Measurements from ENCODE around the gene SMAD3.

Gene SMAD3

GRCh38 chr15:67110361-67110781 lies 45.0 kb downstream of the SMAD3 start:
- no peaks in the 10 kb centered on the region for H3K36me3 ChIP-seq (ENCODE audit: insufficient read depth, low read length)
- H4K20me1 ChIP-seq (ENCODE audit: insufficient read depth, low read length), result no peaks in the 10 kb centered on the region
- no peak overlapping the region for H3K4me3 ChIP-seq (ENCODE audit: low read depth in 1 of 2, low read length in 2 of 2)
- H3K9me3 ChIP-seq (ENCODE audit: insufficient read depth, low read length, severe bottlenecking), result no peaks in the 10 kb centered on the region
- H3K4me2 ChIP-seq (ENCODE audit: insufficient read depth, low read length), result no peak overlapping the region
- no peaks in the 10 kb centered on the region for H3K79me2 ChIP-seq (ENCODE audit: insufficient read depth, low read length)
- no peak overlapping the region for H3K9ac ChIP-seq (ENCODE audit: low read depth, low read length)
- no peak overlapping the region for H3K27ac ChIP-seq (ENCODE audit: low read length)
- H3K4me1 ChIP-seq (ENCODE audit: insufficient read depth, low read length), result no peaks in the 10 kb centered on the region
- ATAC-seq (ENCODE audit: insufficient read depth, low read depth), result no peak
- no peaks in the 10 kb centered on the region for H3K27me3 ChIP-seq (ENCODE audit: insufficient read depth, low read length, poor library complexity)
- DNase-seq, result no peak
- no peak for TF ChIP-seq CTCF (IDR thresholded peaks at IDR 0.05; ENCODE audit: borderline replicate concordance, extremely low read depth, low read length, poor library complexity, severe bottlenecking)
- TF ChIP-seq EZH2 (IDR thresholded peaks at IDR 0.05; ENCODE audit: borderline replicate concordance, low read depth, low read length, severe bottlenecking), result no peak
- H2AFZ ChIP-seq (ENCODE audit: low read depth, low read length), result no peak overlapping the region

- no peak for ATAC-seq (ENCODE audit: insufficient read depth, low read depth)
- H4K20me1 ChIP-seq (ENCODE audit: insufficient read depth, low read length), result no peaks in the 10 kb centered on the region
- H3K79me2 ChIP-seq (ENCODE audit: insufficient read depth, low read length), result no peaks in the 10 kb centered on the region
- TF ChIP-seq EZH2 (IDR thresholded peaks at IDR 0.05; ENCODE audit: borderline replicate concordance, low read depth, low read length, severe bottlenecking), result no peak
- no peak for TF ChIP-seq CTCF (IDR thresholded peaks at IDR 0.05; ENCODE audit: borderline replicate concordance, extremely low read depth, low read length, poor library complexity, severe bottlenecking)
- no peaks in the 10 kb centered on the region for H3K4me1 ChIP-seq (ENCODE audit: insufficient read depth, low read length)
- H3K36me3 ChIP-seq (ENCODE audit: insufficient read depth, low read length), result no peaks in the 10 kb centered on the region
- H2AFZ ChIP-seq (ENCODE audit: low read depth, low read length), result no peak overlapping the region
- no peaks in the 10 kb centered on the region for H3K9me3 ChIP-seq (ENCODE audit: insufficient read depth, low read length, severe bottlenecking)
- no peaks in the 10 kb centered on the region for H3K27me3 ChIP-seq (ENCODE audit: insufficient read depth, low read length, poor library complexity)
- no peak overlapping the region for H3K9ac ChIP-seq (ENCODE audit: low read depth, low read length)
- DNase-seq, result no peak
- H3K4me3 ChIP-seq (ENCODE audit: low read depth in 1 of 2, low read length in 2 of 2), result no peak overlapping the region
- H3K4me2 ChIP-seq (ENCODE audit: insufficient read depth, low read length), result no peak overlapping the region
- H3K27ac ChIP-seq (ENCODE audit: low read length), result no peak overlapping the region
Measured at GRCh38 chr15:67110958-67111864, 45.8 kb downstream of the SMAD3 start.

GRCh38 chr15:67114046-67114445 lies 48.6 kb downstream of the SMAD3 start:
- H3K4me1 ChIP-seq (ENCODE audit: insufficient read depth, low read length), result no peaks in the 10 kb centered on the region
- TF ChIP-seq CTCF (IDR thresholded peaks at IDR 0.05; ENCODE audit: borderline replicate concordance, extremely low read depth, low read length, poor library complexity, severe bottlenecking) (no peak), EZH2 (IDR thresholded peaks at IDR 0.05; ENCODE audit: borderline replicate concordance, low read depth, low read length, severe bottlenecking) (no peak)
- no peak overlapping the region for H3K9ac ChIP-seq (ENCODE audit: low read depth, low read length)
- H2AFZ ChIP-seq (ENCODE audit: low read depth, low read length), result no peak overlapping the region
- no peak overlapping the region for H3K4me3 ChIP-seq (ENCODE audit: low read depth in 1 of 2, low read length in 2 of 2)
- no peaks in the 10 kb centered on the region for H3K27me3 ChIP-seq (ENCODE audit: insufficient read depth, low read length, poor library complexity)
- H3K9me3 ChIP-seq (ENCODE audit: insufficient read depth, low read length, severe bottlenecking), result no peaks in the 10 kb centered on the region
- no peak overlapping the region for H3K4me2 ChIP-seq (ENCODE audit: insufficient read depth, low read length)
- no peak overlapping the region for H3K27ac ChIP-seq (ENCODE audit: low read length)
- ATAC-seq (ENCODE audit: insufficient read depth, low read depth) (no peak), DNase-seq (no peak)
- no peaks in the 10 kb centered on the region for H4K20me1 ChIP-seq (ENCODE audit: insufficient read depth, low read length)
- H3K36me3 ChIP-seq (ENCODE audit: insufficient read depth, low read length), result no peaks in the 10 kb centered on the region
- no peaks in the 10 kb centered on the region for H3K79me2 ChIP-seq (ENCODE audit: insufficient read depth, low read length)
